Ishikawa (cell line): ENCODE results near the gene CEP120.

Experiments used
- CEBPB ChIP-seq: IDR thresholded peaks from 2 replicates; pipeline ENCODE4 v1.6.1; 2012
- EP300 ChIP-seq: IDR thresholded peaks from 2 replicates; pipeline ENCODE4 v1.6.1; 2012; ENCODE audit warnings: borderline replicate concordance
- FOXM1 ChIP-seq: IDR thresholded peaks from 2 replicates; pipeline ENCODE4 v1.6.1; 2012; ENCODE audit warnings: low read depth, borderline replicate concordance
- RAD21 ChIP-seq: IDR thresholded peaks from 2 replicates; pipeline ENCODE4 v1.6.1; 2012; ENCODE audit warnings: low read depth
- TAF1 ChIP-seq: IDR thresholded peaks from 2 replicates; pipeline ENCODE4 v1.6.1; 2012; ENCODE audit warnings: low read depth, mild to moderate bottlenecking
- YY1 ChIP-seq: IDR thresholded peaks from 2 replicates; pipeline ENCODE4 v1.6.1; 2012; ENCODE audit warnings: low read depth
- TF ChIP-seq, protein P1 (sequence below): IDR thresholded peaks from 2 replicates; pipeline ENCODE4 v1.6.1; 2012
- TF ChIP-seq, protein P2 (sequence below): IDR thresholded peaks from 2 replicates; pipeline ENCODE4 v1.6.1; 2012; ENCODE audit warnings: low read depth, mild to moderate bottlenecking

- no peak for TF ChIP-seq RAD21
- TF ChIP-seq, protein P1, sequence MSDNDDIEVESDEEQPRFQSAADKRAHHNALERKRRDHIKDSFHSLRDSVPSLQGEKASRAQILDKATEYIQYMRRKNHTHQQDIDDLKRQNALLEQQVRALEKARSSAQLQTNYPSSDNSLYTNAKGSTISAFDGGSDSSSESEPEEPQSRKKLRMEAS = no peak
- TF ChIP-seq EP300 = no peak
- no peak for TF ChIP-seq YY1
- TF ChIP-seq, protein P2, sequence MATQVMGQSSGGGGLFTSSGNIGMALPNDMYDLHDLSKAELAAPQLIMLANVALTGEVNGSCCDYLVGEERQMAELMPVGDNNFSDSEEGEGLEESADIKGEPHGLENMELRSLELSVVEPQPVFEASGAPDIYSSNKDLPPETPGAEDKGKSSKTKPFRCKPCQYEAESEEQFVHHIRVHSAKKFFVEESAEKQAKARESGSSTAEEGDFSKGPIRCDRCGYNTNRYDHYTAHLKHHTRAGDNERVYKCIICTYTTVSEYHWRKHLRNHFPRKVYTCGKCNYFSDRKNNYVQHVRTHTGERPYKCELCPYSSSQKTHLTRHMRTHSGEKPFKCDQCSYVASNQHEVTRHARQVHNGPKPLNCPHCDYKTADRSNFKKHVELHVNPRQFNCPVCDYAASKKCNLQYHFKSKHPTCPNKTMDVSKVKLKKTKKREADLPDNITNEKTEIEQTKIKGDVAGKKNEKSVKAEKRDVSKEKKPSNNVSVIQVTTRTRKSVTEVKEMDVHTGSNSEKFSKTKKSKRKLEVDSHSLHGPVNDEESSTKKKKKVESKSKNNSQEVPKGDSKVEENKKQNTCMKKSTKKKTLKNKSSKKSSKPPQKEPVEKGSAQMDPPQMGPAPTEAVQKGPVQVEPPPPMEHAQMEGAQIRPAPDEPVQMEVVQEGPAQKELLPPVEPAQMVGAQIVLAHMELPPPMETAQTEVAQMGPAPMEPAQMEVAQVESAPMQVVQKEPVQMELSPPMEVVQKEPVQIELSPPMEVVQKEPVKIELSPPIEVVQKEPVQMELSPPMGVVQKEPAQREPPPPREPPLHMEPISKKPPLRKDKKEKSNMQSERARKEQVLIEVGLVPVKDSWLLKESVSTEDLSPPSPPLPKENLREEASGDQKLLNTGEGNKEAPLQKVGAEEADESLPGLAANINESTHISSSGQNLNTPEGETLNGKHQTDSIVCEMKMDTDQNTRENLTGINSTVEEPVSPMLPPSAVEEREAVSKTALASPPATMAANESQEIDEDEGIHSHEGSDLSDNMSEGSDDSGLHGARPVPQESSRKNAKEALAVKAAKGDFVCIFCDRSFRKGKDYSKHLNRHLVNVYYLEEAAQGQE = no peak
- no peak for TF ChIP-seq CEBPB
- TF ChIP-seq FOXM1 = no peak
- TF ChIP-seq TAF1 = no peak
Measured at GRCh38 chr5:123350742-123351141, 72.5 kb downstream of the CEP120 start.
